Measurements from ENCODE around the gene UQCC3. TPM values are rescaled to one million over a fixed set of nuclear protein-coding genes. Genes with fewer than 3 reads are reported as not detected.

The UQCC3 gene
- polyA plus RNA-seq, 3 donors, result 3.3 to 7.9 (median 7.2) TPM

GRCh38 chr11:62647609-62648005 is 23.9 kb upstream of the UQCC3 start:
- Mint-ChIP-seq H3K36me3 (peaks cover 17 to 38% of the 10 kb centered on the region in 2 donors), H3K4me1 (peaks cover 27% of the 10 kb centered on the region), H3K9me3 (no peaks in the 10 kb centered on the region), H3K27me3 (ENCODE audit: low read depth in 3 of 3) (peaks cover 0 to 4% (median 0%) of the 10 kb centered on the region in 3 donors), H3K4me3 (no peak overlapping the region), H3K27ac (peak overlapping the region in 3 of 7 donors; percentile 11 to 66 (median 58))
- intact Hi-C loops (cut with micrococcal nuclease), result loop anchor here in 1 of 2 donors (5.0 kb wide), 1 partner anchor 45 kb away; the partner anchor contains the start of gene MTA2
- H3K27ac ChIP-seq (ENCODE audit: low read depth in 1 of 2, low read length in 2 of 2), result peak overlapping the region in 1 of 2 donors; percentile 82
- peaks cover 72% of the 10 kb centered on the region for H3K79me2 ChIP-seq (ENCODE audit: insufficient read depth, low read length)
- H3K9ac ChIP-seq (ENCODE audit: insufficient read depth, low read length, poor library complexity, severe bottlenecking), result no peak overlapping the region
- H3K9me3 ChIP-seq (replicated peaks in 1 of 2; ENCODE audit: control insufficient read depth in 1 of 2, insufficient read depth in 1 of 2, low read length in 2 of 2), result no peaks in the 10 kb centered on the region
- no peak overlapping the region for H2AFZ ChIP-seq (ENCODE audit: insufficient read depth, low read depth, low read length, poor library complexity, severe bottlenecking)
- TF ChIP-seq CTCF (IDR thresholded peaks at IDR 0.05), result no peak
- 95% methylated on average over 5 of the region's 6 CpGs for WGBS (ENCODE audit: insufficient coverage)
- H3K4me3 ChIP-seq (replicated peaks in 1 of 3; ENCODE audit: low read depth in 2 of 3, low read length in 3 of 3), result no peak overlapping the region
- no peaks in the 10 kb centered on the region for H3K27me3 ChIP-seq (ENCODE audit: control insufficient read depth in 2 of 2, insufficient read depth in 2 of 2, low read length in 2 of 2)
- H3K36me3 ChIP-seq (replicated peaks in 1 of 2; ENCODE audit: control insufficient read depth in 1 of 2, insufficient read depth in 2 of 2, low read length in 2 of 2), result peaks cover 24 to 43% of the 10 kb centered on the region in 2 donors
- no peaks in the 10 kb centered on the region for H4K20me1 ChIP-seq (ENCODE audit: insufficient read depth, low read length)
- H3K4me1 ChIP-seq (ENCODE audit: control insufficient read depth in 1 of 2, insufficient read depth in 2 of 2, low read length in 2 of 2), result peaks cover 26 to 36% of the 10 kb centered on the region in 2 donors
- DNase-seq, result no peak
- no peak overlapping the region for H3K4me2 ChIP-seq (replicated peaks; ENCODE audit: extremely low read depth, low read length, poor library complexity, severe bottlenecking)

- Histone ChIP-seq H4K20me1 (ENCODE audit: insufficient read depth, low read length) (no peaks in the 10 kb centered on the region), H3K9me3 (replicated peaks in 1 of 2; ENCODE audit: control insufficient read depth in 1 of 2, insufficient read depth in 1 of 2, low read length in 2 of 2) (no peaks in the 10 kb centered on the region), H3K9ac (ENCODE audit: insufficient read depth, low read length, poor library complexity, severe bottlenecking) (no peak overlapping the region), H3K4me3 (replicated peaks in 1 of 3; ENCODE audit: low read depth in 2 of 3, low read length in 3 of 3) (no peak overlapping the region), H3K27me3 (ENCODE audit: control insufficient read depth in 2 of 2, insufficient read depth in 2 of 2, low read length in 2 of 2) (no peaks in the 10 kb centered on the region), H3K4me2 (replicated peaks; ENCODE audit: extremely low read depth, low read length, poor library complexity, severe bottlenecking) (no peak overlapping the region), H2AFZ (ENCODE audit: insufficient read depth, low read depth, low read length, poor library complexity, severe bottlenecking) (no peak overlapping the region), H3K79me2 (ENCODE audit: insufficient read depth, low read length) (peaks cover 70% of the 10 kb centered on the region), H3K27ac (ENCODE audit: low read depth in 1 of 2, low read length in 2 of 2) (peak overlapping the region in 1 of 2 donors; percentile 82), H3K36me3 (replicated peaks in 1 of 2; ENCODE audit: control insufficient read depth in 1 of 2, insufficient read depth in 2 of 2, low read length in 2 of 2) (peaks cover 21 to 36% of the 10 kb centered on the region in 2 donors), H3K4me1 (ENCODE audit: control insufficient read depth in 1 of 2, insufficient read depth in 2 of 2, low read length in 2 of 2) (peaks cover 27 to 39% of the 10 kb centered on the region in 2 donors)
- H3K36me3 Mint-ChIP-seq, result peaks cover 14 to 37% of the 10 kb centered on the region in 2 donors
- WGBS (ENCODE audit: insufficient coverage), result 96% methylated on average over 21 of the region's 24 CpGs
- intact Hi-C loops (cut with micrococcal nuclease), result loop anchor here in 1 of 2 donors (5.0 kb wide), 1 partner anchor 46 kb away; the partner anchor contains the start of gene MTA2
- H3K4me3 Mint-ChIP-seq, result no peak overlapping the region
- peaks cover 28% of the 10 kb centered on the region for H3K4me1 Mint-ChIP-seq
- no peak for TF ChIP-seq CTCF (IDR thresholded peaks at IDR 0.05)
- no peaks in the 10 kb centered on the region for H3K9me3 Mint-ChIP-seq
- DNase-seq, result no peak
- H3K27me3 Mint-ChIP-seq (ENCODE audit: low read depth in 3 of 3), result peaks cover 0 to 4% (median 0%) of the 10 kb centered on the region in 3 donors
- peak overlapping the region in 2 of 7 donors; percentile 50 to 58 for H3K27ac Mint-ChIP-seq
These were observed 23.1 kb upstream of the UQCC3 start for GRCh38 chr11:62648185-62648966.

Measured in CD14-positive monocyte (primary cell).